Stimulated activated CD4-positive, alpha-beta T cell treated with anti-CD3 and anti-CD28 coated beads, Interleukin-12 subunit alpha, Interleukin-12 subunit beta, amount 100 ng/mL, for 4 hours (primary cell): ENCODE measurements around the gene HSPA1A.
A peak's percentile ranks its signal among the peaks of the same experiment; 100 is the strongest.
"Not testable (repeated sequence)": the region's sequence is repeated elsewhere in the genome, so short reads cannot be mapped to it uniquely, and the experiment has no call there.

Source experiments
- DNase-seq: peaks from one replicate; pipeline ENCODE4 v3.0.0-alpha.2; 2020

HSPA1A gene

GRCh38 chr6:31836474-31837368 is 21.4 kb downstream of the HSPA1A start:
- DNase-seq = no peak

- no peak for DNase-seq
Observed at GRCh38 chr6:31837369-31838113, 22.2 kb downstream of the HSPA1A start.

- DNase-seq = not testable (repeated sequence)
Observed at GRCh38 chr6:31838114-31838553, 22.8 kb downstream of the HSPA1A start.

GRCh38 chr6:31838968-31839367 is 23.6 kb downstream of the HSPA1A start:
- no peak for DNase-seq

- not testable (repeated sequence) for DNase-seq
Observed at GRCh38 chr6:31839779-31840126, 24.4 kb downstream of the HSPA1A start.

- DNase-seq = no peak
Observed at GRCh38 chr6:31842053-31842452, 26.7 kb downstream of the HSPA1A start.

GRCh38 chr6:31844507-31844906 is 29.2 kb downstream of the HSPA1A start:
- DNase-seq = no peak

- no peak for DNase-seq
Observed at GRCh38 chr6:31847276-31847978, 32.1 kb downstream of the HSPA1A start.

GRCh38 chr6:31850765-31851484 is 35.6 kb downstream of the HSPA1A start:
- no peak for DNase-seq

GRCh38 chr6:31851485-31851832 is 36.1 kb downstream of the HSPA1A start:
- no peak for DNase-seq

GRCh38 chr6:31851980-31852718 is 36.8 kb downstream of the HSPA1A start:
- DNase-seq = not testable (repeated sequence)

- not testable (repeated sequence) for DNase-seq
Observed at GRCh38 chr6:31857774-31858173, 42.4 kb downstream of the HSPA1A start.

- DNase-seq = no peak
Observed at GRCh38 chr6:31858707-31859106, 43.4 kb downstream of the HSPA1A start.

GRCh38 chr6:31859923-31860322 is 44.6 kb downstream of the HSPA1A start:
- no peak for DNase-seq

GRCh38 chr6:31860349-31860748 is 45.0 kb downstream of the HSPA1A start:
- no peak for DNase-seq

GRCh38 chr6:31861150-31861549 is 45.8 kb downstream of the HSPA1A start:
- DNase-seq = no peak

- no peak for DNase-seq
Observed at GRCh38 chr6:31861919-31862343, 46.6 kb downstream of the HSPA1A start.

- DNase-seq = peak; percentile 96
Observed at GRCh38 chr6:31862344-31863235, 47.2 kb downstream of the HSPA1A start, which contains the start of gene NEU1. TSS of gene NEU1 (minus strand) at chr6:31862821. CDS start at chr6:31862776, 45 bp downstream.

GRCh38 chr6:31864123-31864562 is 48.8 kb downstream of the HSPA1A start:
- DNase-seq = not testable (repeated sequence)

GRCh38 chr6:31864818-31865204 is 49.5 kb downstream of the HSPA1A start:
- DNase-seq = no peak
